ENCODE results near the gene RTN4RL1. TPM values are rescaled to one million over a fixed set of nuclear protein-coding genes. Genes with fewer than 3 reads are reported as not detected.

Gene RTN4RL1
- total and polyA plus RNA-seq, 9 of the 15 experiments (the other 6 are each of a cell fraction or from before 2014, with no cell fraction given): 0.04 to 0.06 (median 0.04) TPM; not detected in 5

DNA sequence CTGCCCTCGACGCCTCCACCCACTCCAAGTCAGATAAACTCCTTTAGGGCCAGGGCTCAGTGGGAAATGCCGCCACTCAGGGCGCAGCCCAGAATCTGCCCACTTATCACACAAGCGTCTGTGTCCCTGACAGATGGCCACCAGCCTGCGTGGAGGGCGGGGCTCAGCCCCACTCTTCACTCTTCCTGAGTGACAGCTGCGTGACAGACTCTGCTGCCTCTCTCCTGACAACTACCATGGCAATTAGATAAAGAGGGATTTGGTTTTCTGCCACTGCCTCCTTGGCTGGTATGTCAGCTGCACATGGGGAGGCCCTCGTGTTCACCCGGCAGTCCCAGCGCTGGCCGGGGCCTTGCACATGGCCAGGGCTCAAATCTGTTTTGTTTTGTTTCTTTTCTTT, 96.2 kb downstream of the RTN4RL1 start:
- Histone ChIP-seq H3K27ac (ENCODE audit: extremely low read depth, low read depth, low read length) (no peak overlapping the region), H4K20me1 (replicated peaks; ENCODE audit: control insufficient read depth, insufficient read depth, low read length) (no peaks in the 10 kb centered on the region; the same call in 1 of the 2 replicates), H3K4me2 (ENCODE audit: insufficient read depth, low read length) (no peak overlapping the region), H3K27me3 (ENCODE audit: control insufficient read depth in 2 of 2, insufficient read depth in 2 of 2, low read length in 2 of 2) (peaks cover 11 to 40% of the 10 kb centered on the region in 2 experiments; a peak in 4 of 5 replicates), H3K9ac (ENCODE audit: insufficient read depth in 1 of 2, low read depth in 2 of 2, low read length in 2 of 2) (0 out of 4 replicates have a peak overlapping the region, but pooled peaks of 1 of the 2 experiments have one; percentile 58), H3K4me1 (replicated peaks in 1 of 2; ENCODE audit: control insufficient read depth in 2 of 2, insufficient read depth in 2 of 2, low read length in 2 of 2) (peaks cover 0 to 7% of the 10 kb centered on the region in 2 experiments; a peak in 2 of 5 replicates), H3K9me3 (replicated peaks; ENCODE audit: control insufficient read depth, insufficient read depth, low read depth, low read length) (no peaks in the 10 kb centered on the region), H3K9me1 (ENCODE audit: control insufficient read depth, insufficient read depth, low read length) (no peaks in the 10 kb centered on the region), H3K36me3 (ENCODE audit: control insufficient read depth, insufficient read depth, low read length) (no peaks in the 10 kb centered on the region), H3K79me2 (ENCODE audit: control insufficient read depth, insufficient read depth, low read length) (no peaks in the 10 kb centered on the region), H3K4me3 (no peak overlapping the region), H2AFZ (ENCODE audit: low read depth, low read length) (no peak overlapping the region)
- in situ Hi-C loops (cut with MboI) (no loop called here), intact Hi-C loops (cut with micrococcal nuclease) (no loop called here)
- DNase-seq (ENCODE audit: extremely low read depth in 1 of 4, low spot score in 3 of 4) (peak in 1 of 4 experiments; percentile 18), ATAC-seq (no peak; the same call in 2 of the 3 replicates), FAIRE-seq (no peak)
- ChIA-PET CTCF (ENCODE audit: low intra/inter-chr PET ratio) (no interaction called here), POLR2A (no interaction called here)
- BruUV-seq (replicated peaks): no TSS peak
- WGBS (ENCODE audit: insufficient coverage, low coverage, missing lambda C conversion rate): 6% methylated on average over 9 of the region's 12 CpGs
- TF ChIP-seq, protein P1, sequence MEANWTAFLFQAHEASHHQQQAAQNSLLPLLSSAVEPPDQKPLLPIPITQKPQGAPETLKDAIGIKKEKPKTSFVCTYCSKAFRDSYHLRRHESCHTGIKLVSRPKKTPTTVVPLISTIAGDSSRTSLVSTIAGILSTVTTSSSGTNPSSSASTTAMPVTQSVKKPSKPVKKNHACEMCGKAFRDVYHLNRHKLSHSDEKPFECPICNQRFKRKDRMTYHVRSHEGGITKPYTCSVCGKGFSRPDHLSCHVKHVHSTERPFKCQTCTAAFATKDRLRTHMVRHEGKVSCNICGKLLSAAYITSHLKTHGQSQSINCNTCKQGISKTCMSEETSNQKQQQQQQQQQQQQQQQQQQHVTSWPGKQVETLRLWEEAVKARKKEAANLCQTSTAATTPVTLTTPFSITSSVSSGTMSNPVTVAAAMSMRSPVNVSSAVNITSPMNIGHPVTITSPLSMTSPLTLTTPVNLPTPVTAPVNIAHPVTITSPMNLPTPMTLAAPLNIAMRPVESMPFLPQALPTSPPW (CRISPR knock-in tag; IDR thresholded peaks at IDR 0.05): peak; percentile 31; the same call in 1 of the 2 replicates
- TF ChIP-seq, protein P2, sequence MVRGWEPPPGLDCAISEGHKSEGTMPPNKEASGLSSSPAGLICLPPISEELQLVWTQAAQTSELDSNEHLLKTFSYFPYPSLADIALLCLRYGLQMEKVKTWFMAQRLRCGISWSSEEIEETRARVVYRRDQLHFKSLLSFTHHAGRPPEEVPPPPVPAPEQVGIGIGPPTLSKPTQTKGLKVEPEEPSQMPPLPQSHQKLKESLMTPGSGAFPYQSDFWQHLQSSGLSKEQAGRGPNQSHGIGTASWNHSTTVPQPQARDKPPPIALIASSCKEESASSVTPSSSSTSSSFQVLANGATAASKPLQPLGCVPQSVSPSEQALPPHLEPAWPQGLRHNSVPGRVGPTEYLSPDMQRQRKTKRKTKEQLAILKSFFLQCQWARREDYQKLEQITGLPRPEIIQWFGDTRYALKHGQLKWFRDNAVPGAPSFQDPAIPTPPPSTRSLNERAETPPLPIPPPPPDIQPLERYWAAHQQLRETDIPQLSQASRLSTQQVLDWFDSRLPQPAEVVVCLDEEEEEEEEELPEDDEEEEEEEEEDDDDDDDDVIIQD (CRISPR knock-in tag; IDR thresholded peaks at IDR 0.05): no peak
- TF ChIP-seq, protein P3, sequence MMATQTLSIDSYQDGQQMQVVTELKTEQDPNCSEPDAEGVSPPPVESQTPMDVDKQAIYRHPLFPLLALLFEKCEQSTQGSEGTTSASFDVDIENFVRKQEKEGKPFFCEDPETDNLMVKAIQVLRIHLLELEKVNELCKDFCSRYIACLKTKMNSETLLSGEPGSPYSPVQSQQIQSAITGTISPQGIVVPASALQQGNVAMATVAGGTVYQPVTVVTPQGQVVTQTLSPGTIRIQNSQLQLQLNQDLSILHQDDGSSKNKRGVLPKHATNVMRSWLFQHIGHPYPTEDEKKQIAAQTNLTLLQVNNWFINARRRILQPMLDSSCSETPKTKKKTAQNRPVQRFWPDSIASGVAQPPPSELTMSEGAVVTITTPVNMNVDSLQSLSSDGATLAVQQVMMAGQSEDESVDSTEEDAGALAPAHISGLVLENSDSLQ (IDR thresholded peaks at IDR 0.05): peak; percentile 95
- TF ChIP-seq ETS2 (tag; IDR thresholded peaks at IDR 0.05; ENCODE audit: borderline replicate concordance, poor library complexity, severe bottlenecking) (no peak), BRF1 (IDR thresholded peaks at IDR 0.05; ENCODE audit: borderline replicate concordance, extremely low read depth, insufficient read length) (no peak), NCOA6 (IDR thresholded peaks at IDR 0.05) (no peak), CTBP1 (IDR thresholded peaks at IDR 0.05; ENCODE audit: borderline replicate concordance) (no peak), ZNF431 (CRISPR knock-in tag; IDR thresholded peaks at IDR 0.05) (no peak), MEIS2 (IDR thresholded peaks at IDR 0.05; ENCODE audit: partially characterized antibody) (peak; percentile 68), ZNF239 (CRISPR knock-in tag; IDR thresholded peaks at IDR 0.05) (no peak)
- TF ChIP-seq, protein P4, sequence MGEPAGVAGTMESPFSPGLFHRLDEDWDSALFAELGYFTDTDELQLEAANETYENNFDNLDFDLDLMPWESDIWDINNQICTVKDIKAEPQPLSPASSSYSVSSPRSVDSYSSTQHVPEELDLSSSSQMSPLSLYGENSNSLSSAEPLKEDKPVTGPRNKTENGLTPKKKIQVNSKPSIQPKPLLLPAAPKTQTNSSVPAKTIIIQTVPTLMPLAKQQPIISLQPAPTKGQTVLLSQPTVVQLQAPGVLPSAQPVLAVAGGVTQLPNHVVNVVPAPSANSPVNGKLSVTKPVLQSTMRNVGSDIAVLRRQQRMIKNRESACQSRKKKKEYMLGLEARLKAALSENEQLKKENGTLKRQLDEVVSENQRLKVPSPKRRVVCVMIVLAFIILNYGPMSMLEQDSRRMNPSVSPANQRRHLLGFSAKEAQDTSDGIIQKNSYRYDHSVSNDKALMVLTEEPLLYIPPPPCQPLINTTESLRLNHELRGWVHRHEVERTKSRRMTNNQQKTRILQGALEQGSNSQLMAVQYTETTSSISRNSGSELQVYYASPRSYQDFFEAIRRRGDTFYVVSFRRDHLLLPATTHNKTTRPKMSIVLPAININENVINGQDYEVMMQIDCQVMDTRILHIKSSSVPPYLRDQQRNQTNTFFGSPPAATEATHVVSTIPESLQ (CRISPR knock-in tag; IDR thresholded peaks at IDR 0.05): no peak
- TF ChIP-seq, protein P5, sequence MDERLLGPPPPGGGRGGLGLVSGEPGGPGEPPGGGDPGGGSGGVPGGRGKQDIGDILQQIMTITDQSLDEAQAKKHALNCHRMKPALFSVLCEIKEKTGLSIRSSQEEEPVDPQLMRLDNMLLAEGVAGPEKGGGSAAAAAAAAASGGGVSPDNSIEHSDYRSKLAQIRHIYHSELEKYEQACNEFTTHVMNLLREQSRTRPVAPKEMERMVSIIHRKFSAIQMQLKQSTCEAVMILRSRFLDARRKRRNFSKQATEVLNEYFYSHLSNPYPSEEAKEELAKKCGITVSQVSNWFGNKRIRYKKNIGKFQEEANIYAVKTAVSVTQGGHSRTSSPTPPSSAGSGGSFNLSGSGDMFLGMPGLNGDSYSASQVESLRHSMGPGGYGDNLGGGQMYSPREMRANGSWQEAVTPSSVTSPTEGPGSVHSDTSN (CRISPR knock-in tag; IDR thresholded peaks at IDR 0.05; ENCODE audit: low read depth): no peak; the same call in 1 of the 2 replicates
- TF ChIP-seq, protein P5 (tag; conservative IDR thresholded peaks at IDR 0.05; ENCODE audit: low read depth): peak; percentile 90
